CD4-positive, alpha-beta T cell treated with Interferon gamma for 1 hour (primary cell): ENCODE measurements around the gene SIRT2.
"Not testable (repeated sequence)": the region's sequence is repeated elsewhere in the genome, so short reads cannot be mapped to it uniquely, and the experiment has no call there.

ENCODE experiments used
- DNase-seq: peaks from one replicate; pipeline ENCODE4 v3.0.0-alpha.2; 2020

SIRT2 gene

GRCh38 chr19:38862321-38863059 is 36.9 kb downstream of the SIRT2 start:
- DNase-seq, result no peak

GRCh38 chr19:38861368-38861767 is 38.0 kb downstream of the SIRT2 start:
- no peak for DNase-seq

GRCh38 chr19:38859631-38860204 is 39.7 kb downstream of the SIRT2 start:
- not testable (repeated sequence) for DNase-seq

GRCh38 chr19:38856813-38857212 is 42.6 kb downstream of the SIRT2 start:
- DNase-seq, result no peak

GRCh38 chr19:38855751-38856150 is 43.7 kb downstream of the SIRT2 start:
- not testable (repeated sequence) for DNase-seq

GRCh38 chr19:38854961-38855360 is 44.5 kb downstream of the SIRT2 start:
- not testable (repeated sequence) for DNase-seq

- DNase-seq, result no peak
These were observed 46.2 kb downstream of the SIRT2 start for GRCh38 chr19:38853214-38853613.

- DNase-seq, result peak; percentile 74
These were observed 47.0 kb downstream of the SIRT2 start for GRCh38 chr19:38852231-38853044.

GRCh38 chr19:38851622-38852230 is 47.7 kb downstream of the SIRT2 start:
- DNase-seq, result peak; percentile 90

- peak; percentile 48 for DNase-seq
These were observed 48.3 kb downstream of the SIRT2 start for GRCh38 chr19:38850976-38851621.

- DNase-seq, result no peak
These were observed 48.9 kb downstream of the SIRT2 start for GRCh38 chr19:38850436-38850975.

- DNase-seq, result peak; percentile 100
These were observed 49.5 kb downstream of the SIRT2 start, which contains the start of gene HNRNPL for GRCh38 chr19:38849860-38850435. Gene HNRNPL, minus strand, starts transcription at chr19:38849986. Its CDS starts 20 bp downstream, at chr19:38849966.

GRCh38 chr19:38849147-38849859 is 50.1 kb downstream of the SIRT2 start:
- DNase-seq, result peak; percentile 98

GRCh38 chr19:38848299-38849146 is 50.9 kb downstream of the SIRT2 start:
- no peak for DNase-seq

GRCh38 chr19:38846097-38846496 is 53.3 kb downstream of the SIRT2 start:
- DNase-seq, result no peak

- DNase-seq, result no peak
These were observed 53.9 kb downstream of the SIRT2 start for GRCh38 chr19:38845374-38846024.

GRCh38 chr19:38844093-38844686 is 55.2 kb downstream of the SIRT2 start:
- DNase-seq, result no peak

GRCh38 chr19:38843175-38843758 is 56.2 kb downstream of the SIRT2 start:
- DNase-seq, result no peak
